ENCODE measurements around the gene CTNNA2.

DNA sequence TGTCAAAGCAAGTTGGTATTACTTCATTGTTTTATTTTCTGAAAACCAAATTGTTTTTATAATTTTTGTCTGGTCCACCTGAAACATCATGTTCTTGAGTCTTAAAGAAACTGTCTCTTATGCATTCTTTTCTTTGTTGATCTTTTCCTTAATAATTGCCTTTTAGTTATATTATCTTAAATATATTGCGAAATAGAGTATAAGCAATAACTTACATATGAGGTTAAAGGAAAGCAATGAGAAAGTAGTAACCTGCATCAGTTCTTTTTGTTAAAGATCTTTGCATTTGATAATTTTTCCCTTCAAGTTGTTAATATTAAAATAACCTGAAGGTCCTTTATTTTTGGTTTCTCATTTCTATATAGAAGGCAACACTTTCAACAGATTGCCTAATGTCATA, 315.0 kb downstream of the CTNNA2 start:
- TF ChIP-seq, protein P1, sequence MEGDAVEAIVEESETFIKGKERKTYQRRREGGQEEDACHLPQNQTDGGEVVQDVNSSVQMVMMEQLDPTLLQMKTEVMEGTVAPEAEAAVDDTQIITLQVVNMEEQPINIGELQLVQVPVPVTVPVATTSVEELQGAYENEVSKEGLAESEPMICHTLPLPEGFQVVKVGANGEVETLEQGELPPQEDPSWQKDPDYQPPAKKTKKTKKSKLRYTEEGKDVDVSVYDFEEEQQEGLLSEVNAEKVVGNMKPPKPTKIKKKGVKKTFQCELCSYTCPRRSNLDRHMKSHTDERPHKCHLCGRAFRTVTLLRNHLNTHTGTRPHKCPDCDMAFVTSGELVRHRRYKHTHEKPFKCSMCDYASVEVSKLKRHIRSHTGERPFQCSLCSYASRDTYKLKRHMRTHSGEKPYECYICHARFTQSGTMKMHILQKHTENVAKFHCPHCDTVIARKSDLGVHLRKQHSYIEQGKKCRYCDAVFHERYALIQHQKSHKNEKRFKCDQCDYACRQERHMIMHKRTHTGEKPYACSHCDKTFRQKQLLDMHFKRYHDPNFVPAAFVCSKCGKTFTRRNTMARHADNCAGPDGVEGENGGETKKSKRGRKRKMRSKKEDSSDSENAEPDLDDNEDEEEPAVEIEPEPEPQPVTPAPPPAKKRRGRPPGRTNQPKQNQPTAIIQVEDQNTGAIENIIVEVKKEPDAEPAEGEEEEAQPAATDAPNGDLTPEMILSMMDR (IDR thresholded peaks at IDR 0.05) = no peak
- no peak for TF ChIP-seq ZFX (IDR thresholded peaks at IDR 0.05; ENCODE audit: borderline replicate concordance)

Measured in 22Rv1 (cell line).